G401 (cell line): Measurements from ENCODE around the gene ANGPTL2. TPM values are rescaled to one million over a fixed set of nuclear protein-coding genes. Genes with fewer than 3 reads are reported as not detected.

ENCODE experiments used
- DNase-seq: peaks from one replicate; pipeline ENCODE4 v3.0.0-alpha.2; 2015; ENCODE audit warnings: low spot score
- in situ Hi-C: cut with HindIII; loops from 2 replicates; pipeline ENCODE4 v1.10.0; 2016; ENCODE audit warnings: low sequenced_read_pairs, mixed read lengths
- total RNA-seq: library from RNA; depleted of rRNA; stranded (reverse); fragments of >200 nt; shearing (Covaris generic); gene quantifications from 2 replicates; pipeline ENCODE4 v1.2.3, GENCODE V29; 2014

Gene ANGPTL2
- total RNA-seq, 1 experiment from 2014 or later, result 24.4 TPM

DNA sequence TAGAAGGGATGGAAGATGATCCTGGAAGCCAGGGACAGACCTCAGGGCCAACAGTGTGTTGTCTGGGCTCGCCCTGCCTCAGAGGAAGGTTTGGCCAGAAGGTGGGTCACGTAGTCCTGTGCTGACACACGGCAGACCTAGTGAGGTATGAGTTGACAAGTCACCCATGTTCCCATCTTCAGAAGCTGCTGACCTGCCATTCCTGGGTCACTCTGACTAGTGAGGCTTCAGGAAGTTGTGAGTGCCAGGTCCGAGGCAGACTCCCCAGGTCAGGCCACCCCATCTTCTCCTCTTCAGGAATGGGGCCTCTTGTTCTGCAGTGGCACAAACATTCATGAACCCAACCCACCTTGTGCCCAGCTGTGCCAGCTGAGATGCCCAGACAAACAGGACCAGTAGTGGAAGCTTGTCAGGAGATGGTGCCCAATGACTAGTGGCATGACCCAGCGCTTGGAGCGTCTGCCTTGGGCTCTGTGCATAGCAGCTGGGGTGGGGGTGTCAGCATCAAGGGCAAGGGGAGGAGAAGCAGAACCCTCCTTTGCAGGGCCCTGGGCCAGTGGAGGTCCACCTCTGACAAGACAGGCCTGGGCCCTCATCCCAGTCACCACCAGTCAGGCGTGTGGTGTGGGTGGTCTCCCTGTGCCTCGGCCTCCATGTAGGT, 16.8 kb upstream of the ANGPTL2 start:
- DNase-seq, result no peak
- in situ Hi-C loops, result no loop called here

DNA sequence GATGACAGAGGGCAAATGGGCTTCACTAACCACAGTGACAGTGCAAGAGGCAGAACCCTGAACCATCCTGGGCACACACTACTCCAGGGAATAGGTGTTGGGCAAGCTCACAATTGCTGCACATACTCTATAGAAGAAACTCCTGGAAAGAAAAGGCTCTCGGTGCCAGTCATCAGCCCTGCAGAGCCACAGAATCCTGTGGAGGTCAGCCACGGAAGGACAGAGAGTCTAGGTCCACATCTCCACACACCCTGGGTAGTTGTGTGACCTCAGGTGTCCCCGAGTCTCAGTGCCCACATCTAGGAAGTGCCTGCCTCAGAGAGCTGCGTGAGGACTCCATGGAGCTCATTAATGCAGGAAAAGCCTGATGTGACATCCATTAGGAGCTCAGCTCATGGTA, 16.0 kb upstream of the ANGPTL2 start:
- in situ Hi-C loops, result no loop called here
- DNase-seq, result no peak

DNA sequence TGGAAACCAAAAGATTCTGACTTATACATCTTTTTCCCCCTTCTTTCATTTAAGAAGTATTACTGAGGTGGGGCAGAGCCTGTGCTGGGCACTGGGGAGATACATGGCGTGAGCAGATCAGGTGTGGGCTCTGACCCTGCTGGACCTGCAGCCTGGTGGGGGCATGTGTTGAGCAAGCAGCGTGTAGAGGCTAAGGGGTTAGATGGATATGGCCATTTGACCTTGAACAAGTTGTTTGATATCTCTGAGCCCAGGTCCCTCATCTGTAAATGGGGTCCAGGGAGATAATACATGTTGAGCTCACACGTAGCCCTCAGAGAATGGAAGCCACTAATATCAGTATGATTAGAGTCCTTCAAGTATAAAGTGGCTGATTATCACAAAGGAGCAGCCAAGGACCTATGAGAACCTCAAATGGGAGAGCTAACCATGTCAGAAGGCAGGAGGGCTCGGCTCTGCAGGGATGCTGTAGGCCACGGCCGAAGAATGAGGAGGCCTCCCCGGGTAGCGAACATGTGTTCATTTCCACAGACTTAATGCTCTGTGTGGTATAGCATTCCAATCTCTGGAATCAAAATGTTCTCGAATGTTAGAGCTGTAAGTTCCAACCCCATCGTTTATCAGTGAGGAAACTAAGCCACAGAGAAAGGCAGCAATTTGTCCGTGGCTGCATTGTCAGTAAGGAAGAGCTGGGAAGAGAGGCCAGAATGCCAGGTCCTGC, 15.4 kb upstream of the ANGPTL2 start:
- no peak for DNase-seq
- in situ Hi-C loops, result no loop called here

DNA sequence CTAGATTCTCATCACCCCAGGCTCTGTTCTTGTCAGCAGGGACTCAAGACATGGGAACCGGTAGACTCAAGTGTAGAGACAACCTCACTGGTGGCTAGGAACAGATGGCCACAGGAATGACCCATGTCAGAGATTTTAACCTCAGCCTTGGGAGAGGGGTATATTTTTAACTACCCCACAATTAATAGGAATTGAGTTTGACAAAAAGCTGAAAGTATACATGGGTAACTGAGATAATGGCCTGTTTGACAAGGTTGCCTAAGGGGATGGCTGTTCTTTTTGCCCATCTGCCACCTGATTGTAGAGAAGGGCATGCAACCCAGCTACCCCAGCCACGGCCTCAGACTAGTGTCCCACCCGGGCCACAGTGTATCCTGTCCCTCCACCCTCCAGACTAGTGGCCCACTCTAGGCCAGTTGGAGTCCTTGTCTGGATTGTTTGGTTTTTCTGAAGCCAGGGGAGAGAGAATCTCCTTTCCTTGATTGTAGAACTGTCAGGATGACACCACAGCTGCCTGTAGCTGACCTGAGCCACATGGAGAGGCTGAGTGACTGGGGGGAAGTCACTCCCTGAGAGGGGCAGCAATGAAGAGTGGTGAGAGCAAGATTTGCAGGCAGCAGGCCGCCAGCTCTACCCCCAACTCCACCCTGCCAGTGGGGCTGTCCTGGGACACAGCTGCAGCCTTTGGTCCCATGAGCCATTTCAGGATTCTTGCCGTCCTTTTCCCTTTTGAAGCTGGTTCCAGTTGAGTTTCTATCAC, 14.6 kb upstream of the ANGPTL2 start:
- in situ Hi-C loops, result no loop called here
- DNase-seq, result no peak

DNA sequence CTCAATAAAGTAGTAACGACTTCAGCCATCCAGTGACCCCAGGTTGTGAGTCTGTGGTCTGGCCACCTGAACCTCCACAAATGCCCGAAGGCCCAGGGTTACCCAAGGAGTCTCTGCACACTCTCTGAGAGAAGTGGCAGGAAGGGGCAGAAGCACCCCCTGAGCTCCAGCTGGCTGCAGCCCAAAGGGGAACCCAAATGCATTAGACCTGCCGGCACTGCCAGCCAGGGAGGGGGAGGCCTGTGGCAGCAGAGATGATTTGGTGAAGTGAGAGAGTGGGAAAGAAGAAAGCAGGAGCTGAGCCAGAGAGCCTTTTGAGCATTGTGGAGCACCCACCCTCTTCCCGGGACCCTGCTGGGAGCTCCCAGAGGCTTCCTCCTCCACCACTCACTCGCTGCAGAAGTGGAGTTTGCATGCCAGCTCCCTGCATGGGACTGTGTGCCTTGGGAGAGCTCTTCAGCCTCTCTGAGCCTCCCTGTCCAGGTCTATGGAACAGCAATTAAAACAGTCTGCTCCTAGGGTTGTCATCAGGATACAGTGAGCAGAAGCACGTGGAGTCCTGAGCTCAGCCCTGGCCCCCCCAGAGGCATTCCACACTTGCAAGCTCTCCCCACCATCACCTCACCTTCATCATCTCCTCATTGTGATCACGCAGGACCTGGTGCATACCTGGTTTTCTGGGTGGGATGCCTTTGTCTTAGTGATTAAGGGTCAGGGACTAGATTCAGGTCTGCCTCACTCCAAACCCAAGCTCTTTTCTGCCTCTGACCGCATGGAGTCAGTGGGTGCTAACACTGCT, 13.8 kb upstream of the ANGPTL2 start:
- in situ Hi-C loops, result no loop called here
- no peak for DNase-seq

DNA sequence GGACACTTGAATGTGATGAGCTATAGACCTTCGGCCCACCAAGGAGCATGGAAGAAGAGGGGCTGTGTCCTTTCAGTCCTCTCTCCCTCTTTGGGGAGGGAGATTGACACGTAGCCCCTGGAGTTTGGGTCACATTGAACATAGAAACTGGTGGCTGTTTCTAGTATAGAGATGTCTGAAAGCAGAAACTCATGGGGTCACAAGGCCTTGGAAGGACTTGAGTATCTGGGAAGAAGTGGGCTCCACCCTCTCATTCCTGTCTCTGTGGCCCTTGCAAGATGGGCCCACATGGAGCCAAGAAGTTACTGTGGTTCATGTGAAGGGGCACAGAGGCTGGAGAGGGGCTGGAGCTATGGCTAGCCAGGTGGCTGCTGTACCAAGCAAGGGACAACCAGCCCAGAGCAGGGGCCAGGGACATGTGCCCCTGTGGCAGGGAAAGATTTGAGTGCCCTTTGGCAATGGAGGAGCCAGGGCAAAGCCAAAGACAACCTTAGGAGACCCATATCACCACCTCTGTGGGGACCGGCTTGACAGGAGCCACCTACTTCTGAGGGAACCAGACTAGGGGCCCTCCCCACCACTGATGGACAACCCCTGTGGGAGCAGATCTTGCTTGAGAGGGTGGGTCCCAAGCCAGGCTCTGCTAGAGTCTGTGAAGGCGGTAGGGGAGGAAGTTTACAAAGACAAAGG, 12.8 kb upstream of the ANGPTL2 start:
- no peak for DNase-seq
- in situ Hi-C loops, result no loop called here

DNA sequence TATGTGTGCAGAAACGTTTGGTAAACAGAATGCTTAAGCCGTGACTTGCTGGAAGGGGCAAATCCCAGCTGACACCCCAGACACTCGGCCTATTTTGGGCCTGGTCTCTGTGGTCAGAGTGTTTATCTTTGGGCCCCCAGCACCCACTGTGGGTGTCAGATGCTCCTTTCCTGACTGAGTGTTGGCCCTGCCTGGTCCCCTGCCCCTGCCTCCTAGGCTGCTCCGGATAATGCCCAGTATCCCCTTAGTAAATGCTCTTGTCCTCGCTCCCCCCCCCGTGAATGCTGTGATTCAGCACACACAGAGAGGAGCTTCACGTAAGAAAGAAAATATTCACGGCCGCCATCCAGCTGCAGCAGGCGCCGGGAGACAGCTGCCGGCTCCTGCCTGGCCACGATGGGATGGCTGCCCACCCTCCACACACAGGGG, 11.3 kb upstream of the ANGPTL2 start:
- DNase-seq, result peak; percentile 62
- in situ Hi-C loops, result no loop called here

DNA sequence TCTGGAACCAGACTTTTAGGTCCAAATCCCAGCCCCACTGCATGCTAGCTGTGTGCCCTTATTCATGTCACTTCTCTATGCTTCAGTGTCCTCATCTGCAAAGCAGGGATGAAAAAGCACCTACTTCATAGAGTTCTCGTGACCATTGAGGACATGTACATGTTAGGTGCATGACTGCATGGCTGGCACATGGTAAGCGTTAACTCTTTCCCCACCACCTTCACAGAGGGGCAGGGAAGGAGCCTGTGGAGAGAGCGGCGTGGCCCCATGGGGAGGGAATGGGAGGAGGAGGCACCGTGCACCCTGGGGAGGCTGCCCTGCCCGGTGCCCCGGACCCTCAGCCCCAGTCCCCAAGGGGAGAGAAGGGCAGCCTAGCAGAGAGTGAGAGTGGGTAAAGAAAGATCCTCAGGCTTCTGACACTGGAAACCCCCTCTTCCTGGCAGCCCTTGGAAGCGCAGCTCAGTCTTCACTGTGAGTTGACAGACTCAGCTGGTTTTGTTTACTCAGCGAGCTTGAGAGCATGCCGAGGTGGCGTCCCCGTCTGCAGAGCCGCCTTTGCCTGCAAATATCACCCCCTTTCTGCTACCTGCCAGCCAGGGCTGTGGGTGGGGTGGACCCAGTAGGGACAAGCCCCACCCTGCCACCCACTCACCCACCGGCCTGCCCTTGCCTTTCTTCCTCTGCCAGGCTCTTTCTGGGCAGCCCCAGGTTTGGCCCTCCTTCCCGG, 10.6 kb upstream of the ANGPTL2 start:
- DNase-seq, result no peak
- in situ Hi-C loops, result no loop called here

DNA sequence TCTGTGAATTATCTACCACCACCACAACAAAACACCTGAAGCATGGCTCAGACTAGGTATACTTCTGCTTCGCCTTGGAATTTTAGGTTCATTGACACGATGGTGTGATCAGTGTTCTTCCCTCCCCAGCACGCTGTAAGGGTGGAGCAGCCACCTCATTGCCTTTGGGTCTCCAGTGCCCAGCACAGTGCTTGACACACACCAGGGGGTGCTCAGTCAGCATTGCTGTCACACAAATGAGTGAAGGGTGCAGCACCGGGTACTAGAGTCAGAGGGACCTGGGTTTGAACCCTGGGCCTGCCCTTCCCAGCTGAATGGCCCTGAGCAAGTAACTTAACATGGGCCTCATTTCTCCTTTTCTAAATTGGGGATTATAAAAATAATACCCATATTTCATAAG, 9.9 kb upstream of the ANGPTL2 start:
- in situ Hi-C loops, result no loop called here
- no peak for DNase-seq

DNA sequence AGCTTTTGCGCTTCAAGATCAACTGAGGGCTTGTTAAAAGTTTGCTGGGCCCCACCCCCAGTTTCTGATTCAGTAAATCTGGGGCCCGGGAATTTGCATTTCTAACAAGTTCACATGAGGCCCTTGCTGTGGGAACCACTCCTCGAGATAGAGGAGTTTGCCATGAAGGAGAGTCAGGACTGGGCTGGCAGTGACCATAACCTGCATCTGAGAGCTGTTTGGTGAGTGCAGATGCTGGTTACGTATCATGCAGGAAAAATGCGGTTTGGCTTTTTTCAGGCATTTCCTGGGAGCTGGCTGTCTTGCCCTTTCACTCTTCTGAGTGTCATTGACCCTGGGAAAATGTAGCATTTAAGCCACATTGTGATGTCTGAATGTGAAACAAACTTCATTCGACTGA, 9.4 kb upstream of the ANGPTL2 start:
- no peak for DNase-seq
- in situ Hi-C loops, result no loop called here

DNA sequence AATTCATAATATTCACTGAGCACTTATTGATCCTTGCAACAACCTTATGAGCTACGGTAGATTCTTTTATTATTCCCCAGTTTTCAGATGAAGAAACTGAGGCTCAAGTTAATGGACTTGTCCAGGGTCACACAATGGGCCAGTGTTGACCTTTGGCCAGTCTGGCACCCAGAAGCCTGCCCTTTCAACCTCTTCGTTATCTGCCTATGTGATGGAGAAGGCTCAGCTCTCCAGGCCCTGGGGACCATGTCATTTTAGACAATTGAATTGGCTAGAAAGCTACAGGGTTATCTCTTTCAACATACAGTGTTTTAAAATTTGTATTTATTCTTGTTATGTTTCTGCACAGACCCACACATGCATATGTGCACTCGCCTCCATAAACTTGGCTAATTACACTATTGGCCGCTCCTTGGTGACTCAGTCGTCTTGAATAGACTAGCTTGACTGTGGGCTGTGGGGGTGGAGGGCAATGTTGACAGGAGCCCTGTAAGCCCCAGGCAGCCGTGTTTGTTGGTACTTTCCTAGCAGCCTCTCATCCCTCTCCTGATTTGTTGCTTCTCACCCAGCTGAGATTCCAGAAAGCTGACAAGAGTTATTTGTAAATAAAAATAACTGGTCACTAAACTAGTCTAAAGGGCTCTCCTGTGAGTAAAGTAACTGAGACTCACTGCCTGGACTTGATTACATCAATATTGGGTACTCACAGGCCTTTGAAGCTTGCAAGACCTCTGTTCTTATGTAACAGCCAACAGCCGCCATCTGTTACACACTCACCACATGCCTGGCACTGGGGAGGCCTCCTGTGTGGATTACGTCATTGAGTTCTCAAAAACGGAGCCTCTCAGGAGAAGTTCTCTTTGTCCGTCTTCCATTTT, 8.5 kb upstream of the ANGPTL2 start:
- in situ Hi-C loops, result no loop called here
- peak; percentile 99 for DNase-seq

DNA sequence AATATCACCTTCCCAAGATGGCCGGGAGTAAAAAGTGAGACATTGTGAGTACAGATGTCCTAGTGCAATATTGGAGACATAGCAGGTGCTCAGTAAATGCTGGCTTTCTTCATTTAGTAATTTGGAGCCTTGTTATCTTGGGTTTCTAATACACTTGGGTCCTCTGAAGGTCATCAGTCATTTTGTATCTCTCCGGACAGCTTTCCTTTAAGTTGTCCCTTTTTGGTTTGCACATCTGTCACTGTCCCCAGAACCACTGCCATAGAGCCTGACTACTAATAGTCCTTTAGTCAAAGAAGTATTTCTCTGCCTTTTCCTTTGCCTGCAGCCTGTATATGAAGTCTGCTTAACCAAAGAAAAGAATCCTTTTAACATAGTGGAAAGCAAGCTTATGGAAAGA, 7.8 kb upstream of the ANGPTL2 start:
- in situ Hi-C loops, result no loop called here
- DNase-seq, result peak; percentile 9

DNA sequence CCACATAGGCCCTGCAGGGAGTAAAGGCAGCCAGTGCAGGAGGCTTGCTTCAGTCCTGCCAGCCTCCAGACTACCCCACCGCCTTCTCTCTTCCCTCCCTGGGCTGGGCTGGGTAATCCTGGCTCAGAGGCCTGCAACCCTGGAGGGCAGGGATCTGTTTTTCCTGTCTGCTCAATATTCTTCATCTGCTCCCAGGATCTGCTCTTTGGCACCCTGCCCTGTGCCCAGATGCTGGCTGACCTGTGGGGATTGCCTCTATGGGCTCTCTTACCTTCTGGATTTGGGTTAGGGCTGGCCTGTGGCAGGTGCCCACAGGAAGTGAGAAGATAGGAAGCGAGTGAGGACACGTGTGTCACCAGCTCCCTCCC, 7.3 kb upstream of the ANGPTL2 start:
- DNase-seq, result peak; percentile 29
- in situ Hi-C loops, result no loop called here

DNA sequence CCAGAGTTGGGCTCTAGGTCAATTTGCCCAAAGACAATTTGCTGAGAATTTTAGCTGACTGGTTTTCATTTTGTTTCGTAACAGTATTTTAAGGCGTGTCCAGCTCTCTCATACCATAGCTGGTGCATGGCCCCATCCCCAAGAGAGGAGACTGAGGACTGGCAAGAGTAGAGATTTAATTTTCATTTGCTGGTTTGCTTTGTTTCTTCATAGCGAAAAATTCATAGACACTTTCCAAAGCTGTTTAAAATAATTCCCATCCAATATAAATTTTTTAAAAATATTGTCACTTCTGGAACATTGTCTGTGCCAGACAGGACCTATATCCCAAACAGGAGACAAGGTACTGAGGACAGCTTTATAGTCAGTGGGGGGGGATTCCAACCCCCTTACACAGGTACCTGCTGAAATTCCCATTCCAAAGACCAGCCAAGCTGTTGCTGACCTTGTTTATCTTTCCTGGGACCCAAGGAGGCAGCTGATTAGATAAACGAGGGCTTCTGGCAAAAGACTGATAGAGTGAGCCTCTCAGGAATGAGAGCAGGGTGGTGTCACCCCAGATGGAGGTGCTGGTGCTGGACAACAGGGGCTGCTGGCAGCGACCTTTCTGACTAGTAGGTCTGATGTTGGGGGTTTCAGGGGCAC, 6.8 kb upstream of the ANGPTL2 start:
- in situ Hi-C loops, result no loop called here
- peak; percentile 11 for DNase-seq

DNA sequence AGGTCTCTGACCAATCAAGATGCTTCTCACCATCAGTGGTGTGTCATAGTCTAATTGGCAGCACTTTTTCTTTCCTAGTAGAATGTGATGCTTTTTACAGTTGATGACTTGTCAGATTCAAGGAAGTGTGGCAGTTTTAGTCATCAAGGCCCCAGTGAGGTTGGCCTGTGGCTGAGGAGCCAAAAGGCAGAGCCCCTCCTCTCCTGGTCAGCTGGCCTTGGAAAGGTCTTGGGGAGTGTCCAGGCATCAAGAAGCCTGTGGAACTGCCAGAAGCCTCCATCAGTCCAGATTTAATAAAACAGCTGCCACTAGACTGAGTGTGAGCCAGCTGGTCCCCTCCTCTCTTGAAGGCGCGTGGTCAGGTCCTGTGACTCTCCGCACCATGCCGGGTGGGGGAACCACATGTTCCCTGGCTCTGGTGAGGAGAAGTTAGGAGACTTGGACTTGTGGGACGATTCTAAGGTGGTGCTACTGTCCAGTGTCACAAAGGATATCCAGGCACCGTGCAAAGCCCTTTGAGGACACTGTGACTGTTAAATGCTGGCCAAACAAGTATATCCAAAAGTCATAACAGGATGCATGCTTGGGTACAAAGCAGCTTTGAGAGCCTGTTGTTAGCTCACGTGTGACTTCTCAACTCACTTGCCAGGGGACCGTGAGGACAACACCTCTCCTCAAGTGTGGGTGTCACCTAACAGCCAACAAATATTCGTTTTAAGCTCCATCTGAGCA, 6.1 kb upstream of the ANGPTL2 start:
- no peak for DNase-seq
- in situ Hi-C loops, result no loop called here

DNA sequence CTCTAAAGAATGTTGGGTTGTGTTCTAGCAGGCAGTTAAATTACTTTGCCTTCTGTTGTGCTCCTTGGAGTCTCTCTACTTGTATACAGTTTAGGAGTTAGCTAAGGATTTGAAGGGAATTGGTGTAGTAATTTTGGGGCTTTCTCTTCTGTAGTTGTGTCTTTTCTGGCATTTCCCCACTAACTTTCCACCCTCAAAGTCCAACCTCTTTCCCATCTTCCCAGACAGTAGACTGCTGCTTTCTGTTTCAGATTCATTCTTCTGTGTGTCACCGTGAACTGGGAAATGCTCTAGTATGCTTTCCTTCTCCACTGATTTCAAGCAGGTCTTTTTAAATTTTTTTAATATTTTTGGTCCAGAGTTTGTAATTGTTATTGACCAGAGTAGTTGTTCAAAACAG, 4.5 kb upstream of the ANGPTL2 start:
- no peak for DNase-seq
- in situ Hi-C loops, result no loop called here
